ENCODE results near the gene CLDN15.

Gene CLDN15

GRCh38 chr7:101195884-101196283, 41.7 kb downstream of the CLDN15 start:
- DNase-seq, result no peak

- DNase-seq, result no peak
Observed at GRCh38 chr7:101189109-101189508, 48.5 kb downstream of the CLDN15 start.

GRCh38 chr7:101186844-101187428, 50.7 kb downstream of the CLDN15 start:
- no peak for DNase-seq

GRCh38 chr7:101186194-101186593, 51.4 kb downstream of the CLDN15 start:
- DNase-seq, result no peak

GRCh38 chr7:101185258-101185839, 52.3 kb downstream of the CLDN15 start:
- DNase-seq, result peak; percentile 60

Data from islet precursor cell (in vitro differentiated cells).